ENCODE data around the gene PLA2G1B. TPM values are rescaled to one million over a fixed set of nuclear protein-coding genes. Genes with fewer than 3 reads are reported as not detected.

The PLA2G1B gene
- total RNA-seq, 2 experiments from 2014 or later, result not detected

DNA sequence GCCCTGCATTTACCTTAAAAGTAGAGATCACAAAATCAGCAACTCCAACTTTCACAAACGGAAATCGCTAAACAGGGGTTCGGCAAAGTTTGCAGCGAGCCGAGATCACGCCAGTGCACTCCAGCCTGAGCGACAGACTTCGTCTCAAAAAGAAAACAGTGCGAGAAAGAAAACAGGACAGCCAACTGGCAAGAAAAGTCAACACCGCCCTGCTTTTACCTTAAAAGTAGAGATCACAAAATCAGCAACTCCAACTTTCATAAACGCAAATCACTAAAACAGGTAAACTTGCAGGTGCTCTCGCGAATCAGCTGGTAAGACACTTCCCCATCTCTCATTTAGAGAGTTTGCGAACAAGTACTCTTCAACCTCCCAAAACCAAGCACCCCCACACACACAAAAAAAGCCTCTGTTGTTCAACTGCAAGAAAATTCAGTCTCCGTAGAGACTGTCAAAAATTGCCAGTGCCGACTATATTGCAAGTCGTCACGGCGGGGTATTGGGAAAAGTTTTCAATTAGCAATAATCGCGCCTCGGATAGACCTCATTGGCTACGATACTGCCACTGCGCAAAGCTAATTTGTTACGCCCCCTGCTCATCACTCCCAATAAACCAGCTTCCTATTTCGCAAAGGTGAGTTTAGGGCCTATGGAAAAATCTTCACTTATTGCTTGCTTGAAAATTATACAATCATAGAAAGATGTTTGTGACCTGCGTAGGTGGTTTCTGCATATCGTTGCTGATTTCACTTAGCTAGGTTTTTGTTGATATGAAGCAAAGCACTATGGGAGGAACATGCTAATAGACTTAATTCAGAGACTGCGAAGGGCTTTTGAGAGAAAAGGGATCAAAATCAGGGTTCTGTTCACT is 34.7 kb downstream of the PLA2G1B start, which contains the start of gene RNU4-1:
TSS of gene RNU4-1 (minus strand) at position 577 of the 871 bp plus-strand sequence.
- peak within 1 kb of the TSS; percentile 68 for H3K4me3 ChIP-seq (ENCODE audit: low read depth, low read length, poor library complexity, severe bottlenecking)
- intact Hi-C loops (cut with micrococcal nuclease; ENCODE audit: unreplicated experiment), result loop anchor here (10.0 kb wide), 1 partner anchor 1712 kb away; no protein-coding TSS in a partner anchor
- BruUV-seq (replicated peaks), result TSS peak; percentile 96
- no peaks in the 10 kb centered on the region for H3K36me3 ChIP-seq (ENCODE audit: insufficient read depth, low read length)
- ChIA-PET CTCF (ENCODE audit: unreplicated experiment) (interaction anchor here (0.8 to 1.0 kb wide), 3 partner anchors 9 to 65 kb away, joined by 4 to 5 read pairs (median 5); partner anchors contain the start of gene SIRT4), POLR2A (interaction anchor here (0.5 to 5.0 kb wide), 15 partner anchors 10 to 1058 kb away, joined by 3 to 75 read pairs (median 5); partner anchors contain the start of genes COX6A1, PXN, RPLP0 and SIRT4)
- H4K20me1 ChIP-seq (ENCODE audit: insufficient read depth, low read length), result no peaks in the 10 kb centered on the region
- H3K27ac ChIP-seq (ENCODE audit: low read depth, low read length, poor library complexity, severe bottlenecking), result peak within 1 kb of the TSS; percentile 89
- peak; percentile 97 for DNase-seq (ENCODE audit: low spot score)
- H3K9me3 ChIP-seq (ENCODE audit: low read length), result no peaks in the 10 kb centered on the region
- H3K9me2 ChIP-seq (ENCODE audit: insufficient read depth, low read length), result no peaks in the 10 kb centered on the region
- peaks cover 32% of the 10 kb centered on the region for H3K4me1 ChIP-seq (ENCODE audit: insufficient read depth, low read length, poor library complexity, severe bottlenecking)
- no peaks in the 10 kb centered on the region for H3K79me2 ChIP-seq (ENCODE audit: insufficient read depth, low read depth, low read length)
- H3K4me2 ChIP-seq (ENCODE audit: low read length), result peak within 1 kb of the TSS; percentile 72
- peak within 1 kb of the TSS; percentile 94 for H2AFZ ChIP-seq (ENCODE audit: low read length)
- no peak for TF ChIP-seq EZH2phosphoT487 (IDR thresholded peaks at IDR 0.05; ENCODE audit: borderline replicate concordance, low read depth, low read length)
- TF ChIP-seq, protein P1, sequence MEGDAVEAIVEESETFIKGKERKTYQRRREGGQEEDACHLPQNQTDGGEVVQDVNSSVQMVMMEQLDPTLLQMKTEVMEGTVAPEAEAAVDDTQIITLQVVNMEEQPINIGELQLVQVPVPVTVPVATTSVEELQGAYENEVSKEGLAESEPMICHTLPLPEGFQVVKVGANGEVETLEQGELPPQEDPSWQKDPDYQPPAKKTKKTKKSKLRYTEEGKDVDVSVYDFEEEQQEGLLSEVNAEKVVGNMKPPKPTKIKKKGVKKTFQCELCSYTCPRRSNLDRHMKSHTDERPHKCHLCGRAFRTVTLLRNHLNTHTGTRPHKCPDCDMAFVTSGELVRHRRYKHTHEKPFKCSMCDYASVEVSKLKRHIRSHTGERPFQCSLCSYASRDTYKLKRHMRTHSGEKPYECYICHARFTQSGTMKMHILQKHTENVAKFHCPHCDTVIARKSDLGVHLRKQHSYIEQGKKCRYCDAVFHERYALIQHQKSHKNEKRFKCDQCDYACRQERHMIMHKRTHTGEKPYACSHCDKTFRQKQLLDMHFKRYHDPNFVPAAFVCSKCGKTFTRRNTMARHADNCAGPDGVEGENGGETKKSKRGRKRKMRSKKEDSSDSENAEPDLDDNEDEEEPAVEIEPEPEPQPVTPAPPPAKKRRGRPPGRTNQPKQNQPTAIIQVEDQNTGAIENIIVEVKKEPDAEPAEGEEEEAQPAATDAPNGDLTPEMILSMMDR (conservative IDR thresholded peaks at IDR 0.05; ENCODE audit: low read length), result no peak

DNA sequence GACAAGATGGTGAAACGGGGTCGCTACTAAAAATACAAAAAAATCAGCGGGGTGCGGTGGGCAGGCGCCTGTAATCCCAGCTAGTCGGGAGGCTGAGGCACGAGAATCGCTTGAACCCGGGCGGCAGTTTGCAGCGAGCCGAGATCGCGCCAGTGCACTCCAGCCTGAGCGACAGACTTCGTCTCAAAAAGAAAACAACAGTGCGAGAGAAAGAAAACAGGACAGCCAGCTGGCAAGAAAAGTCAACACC is 35.2 kb downstream of the PLA2G1B start:
- Histone ChIP-seq H2AFZ (ENCODE audit: low read length) (peak overlapping the region; percentile 14; the same call in 1 of the 2 replicates), H3K4me2 (ENCODE audit: low read length) (peak overlapping the region; percentile 69), H3K36me3 (ENCODE audit: insufficient read depth, low read length) (no peaks in the 10 kb centered on the region), H3K9me2 (ENCODE audit: insufficient read depth, low read length) (no peaks in the 10 kb centered on the region), H3K27ac (ENCODE audit: low read depth, low read length, poor library complexity, severe bottlenecking) (peak overlapping the region; percentile 89), H3K4me1 (ENCODE audit: insufficient read depth, low read length, poor library complexity, severe bottlenecking) (peaks cover 32% of the 10 kb centered on the region), H3K9me3 (ENCODE audit: low read length) (no peaks in the 10 kb centered on the region), H4K20me1 (ENCODE audit: insufficient read depth, low read length) (no peaks in the 10 kb centered on the region), H3K4me3 (ENCODE audit: low read depth, low read length, poor library complexity, severe bottlenecking) (peak overlapping the region; percentile 68), H3K79me2 (ENCODE audit: insufficient read depth, low read depth, low read length) (no peaks in the 10 kb centered on the region)
- no peak for DNase-seq (ENCODE audit: low spot score)
- CTCF ChIA-PET (ENCODE audit: unreplicated experiment), result interaction anchor here (1.0 kb wide), 1 partner anchor 64 kb away, joined by 5 read pairs; no protein-coding TSS in a partner anchor
- POLR2A ChIA-PET, result interaction anchor here (0.5 to 5.0 kb wide), 10 partner anchors 10 to 1058 kb away, joined by 4 to 75 read pairs (median 6); partner anchors contain the start of genes COX6A1, PXN and SIRT4
- BruUV-seq (replicated peaks), result TSS peak; percentile 91
- intact Hi-C loops (cut with micrococcal nuclease; ENCODE audit: unreplicated experiment), result loop anchor here (10.0 kb wide), 1 partner anchor 1712 kb away; no protein-coding TSS in a partner anchor
- no peak for TF ChIP-seq EZH2phosphoT487 (IDR thresholded peaks at IDR 0.05; ENCODE audit: borderline replicate concordance, low read depth, low read length)
- TF ChIP-seq, protein P1 (conservative IDR thresholded peaks at IDR 0.05; ENCODE audit: low read length), result no peak
